Cardiac fibroblast (primary cell): Measurements from ENCODE around the gene MRC1.

Experiments
- DNase-seq, 2 donors: peaks; one replicate each; pipeline versions ENCODE4 v3.0.0 to v3.0.0-alpha.2; 2010; ENCODE audit warnings: low read depth in 2 of 2
- H3K4me3 ChIP-seq, 2 donors: replicated peaks in 1 of 2; 1 replicate in 1 of 2; 2 replicates in 1 of 2; pipeline ENCODE4 v1.5.1; 2011; ENCODE audit warnings: low read depth in 2 of 2, low read length in 2 of 2, mild to moderate bottlenecking in 2 of 2, moderate library complexity in 1 of 2
- CTCF ChIP-seq: IDR thresholded peaks from one replicate; pipeline ENCODE4 v1.5.1; 2011; ENCODE audit warnings: low read depth, mild to moderate bottlenecking, low read length, inconsistent platforms

MRC1 gene

GRCh38 chr10:17850501-17850900, 41.4 kb downstream of the MRC1 start:
- TF ChIP-seq CTCF, result no peak
- H3K4me3 ChIP-seq, result no peak overlapping the region
- DNase-seq, result no peak

- DNase-seq, result no peak
- no peak for TF ChIP-seq CTCF
- H3K4me3 ChIP-seq, result no peak overlapping the region
Observed at GRCh38 chr10:17851611-17852010, 42.5 kb downstream of the MRC1 start.

GRCh38 chr10:17854044-17854652, 45.0 kb downstream of the MRC1 start:
- no peak for TF ChIP-seq CTCF
- no peak overlapping the region for H3K4me3 ChIP-seq
- DNase-seq, result no peak

GRCh38 chr10:17857040-17857439, 47.9 kb downstream of the MRC1 start:
- no peak for DNase-seq
- no peak for TF ChIP-seq CTCF

GRCh38 chr10:17859492-17860156, 50.5 kb downstream of the MRC1 start:
- H3K4me3 ChIP-seq, result no peak overlapping the region
- no peak for DNase-seq
- TF ChIP-seq CTCF, result no peak

More at GRCh38 chr10:17857040-17857439, 47.9 kb downstream of the MRC1 start:
- no peak overlapping the region for H3K4me3 ChIP-seq

GRCh38 chr10:17861760-17862159, 52.6 kb downstream of the MRC1 start:
- no peak overlapping the region for H3K4me3 ChIP-seq
- DNase-seq, result no peak
- TF ChIP-seq CTCF, result no peak
